Measurements from ENCODE around the gene SLC40A1.

- TF ChIP-seq POLR2AphosphoS5 (IDR thresholded peaks at IDR 0.05; ENCODE audit: borderline replicate concordance, low read depth, low read length) (no peak), EZH2 (IDR thresholded peaks at IDR 0.05) (no peak)
Observed at GRCh38 chr2:189524746-189525145, 55.8 kb downstream of the SLC40A1 start.
